Mammary epithelial cell (primary cell): Measurements from ENCODE around the gene TMEM150A.

Experiments
- CTCF ChIP-seq, 2 donors: IDR thresholded peaks in 1 of 2; conservative IDR thresholded peaks in 1 of 2; 2 replicates each; pipeline ENCODE4 v1.5.1; 2011 to 2012; ENCODE audit warnings: inconsistent platforms in 2 of 2, low read length in 2 of 2, mild to moderate bottlenecking in 2 of 2, control low read depth in 1 of 2, low read depth in 1 of 2; ENCODE audit not compliant: insufficient read depth in 1 of 2; ENCODE audit errors: extremely low read depth in 1 of 2
- EZH2 ChIP-seq: IDR thresholded peaks from 2 replicates; pipeline ENCODE4 v1.6.1; 2012; ENCODE audit warnings: low read length, inconsistent platforms, borderline replicate concordance

- TF ChIP-seq CTCF (conservative IDR thresholded peaks at IDR 0.05 in 1 of 2, IDR thresholded peaks at IDR 0.05 in 1 of 2; ENCODE audit: extremely low read depth in 1 of 2, insufficient read depth in 1 of 2, low read depth in 1 of 2, low read length in 2 of 2): peak in 1 of 2 donors; percentile 38
- no peak for TF ChIP-seq EZH2
Measured at GRCh38 chr2:85602476-85603234, at the start of gene TMEM150A.
